Central memory CD8-positive, alpha-beta T cell (primary cell): ENCODE measurements around the gene ABI2.

Experiments
- ATAC-seq: fragments of 150-1000 bp; cut with Tn5 transposase; replicated peaks from 2 replicates; pipeline ENCODE4 v1.10.0; 2022; ENCODE audit warnings: mild to moderate bottlenecking, moderate FRiP score, moderate number of reproducible peaks; ENCODE audit not compliant: poor library complexity, severe bottlenecking; ENCODE audit errors: extremely low read depth
- DNase-seq, 2 donors: peaks; one replicate each; pipeline ENCODE4 v3.0.0; 2021; ENCODE audit warnings: low spot score in 2 of 2
- H3K27ac Mint-ChIP-seq: one replicate; pipeline ENCODE4 v1.8.0; 2022; ENCODE audit warnings: low read depth, mild to moderate bottlenecking, moderate library complexity, mixed read lengths
- H3K27me3 Mint-ChIP-seq: one replicate; pipeline ENCODE4 v1.8.0; 2022; ENCODE audit warnings: mixed read lengths
- H3K36me3 Mint-ChIP-seq: one replicate; pipeline ENCODE4 v1.8.0; 2022; ENCODE audit warnings: mild to moderate bottlenecking, moderate library complexity, mixed read lengths; ENCODE audit not compliant: insufficient read depth
- H3K4me1 Mint-ChIP-seq: one replicate; pipeline ENCODE4 v1.8.0; 2022; ENCODE audit warnings: mixed read lengths
- H3K4me3 Mint-ChIP-seq: one replicate; pipeline ENCODE4 v1.8.0; 2022; ENCODE audit warnings: mild to moderate bottlenecking, moderate library complexity, mixed read lengths
- H3K9me3 Mint-ChIP-seq: one replicate; pipeline ENCODE4 v1.8.0; 2022; ENCODE audit warnings: mixed read lengths

The ABI2 gene

GRCh38 chr2:203442463-203442862, 114.3 kb downstream of the ABI2 start:
- no peak overlapping the region for H3K27ac Mint-ChIP-seq
- no peak overlapping the region for H3K4me3 Mint-ChIP-seq
- H3K9me3 Mint-ChIP-seq, result no peaks in the 10 kb centered on the region
- H3K27me3 Mint-ChIP-seq, result no peaks in the 10 kb centered on the region
- ATAC-seq (no peak), DNase-seq (no peak)
- H3K4me1 Mint-ChIP-seq, result no peaks in the 10 kb centered on the region
- H3K36me3 Mint-ChIP-seq, result no peaks in the 10 kb centered on the region

GRCh38 chr2:203444738-203445137, 116.5 kb downstream of the ABI2 start:
- Mint-ChIP-seq H3K27ac (no peak overlapping the region), H3K4me1 (no peaks in the 10 kb centered on the region)

GRCh38 chr2:203446071-203446481, 117.9 kb downstream of the ABI2 start:
- no peak overlapping the region for H3K4me3 Mint-ChIP-seq
- H3K4me1 Mint-ChIP-seq, result no peaks in the 10 kb centered on the region
- ATAC-seq (no peak), DNase-seq (no peak)
- H3K36me3 Mint-ChIP-seq, result no peaks in the 10 kb centered on the region
- H3K27ac Mint-ChIP-seq, result no peak overlapping the region
- no peaks in the 10 kb centered on the region for H3K27me3 Mint-ChIP-seq
- H3K9me3 Mint-ChIP-seq, result no peaks in the 10 kb centered on the region

More at GRCh38 chr2:203444738-203445137, 116.5 kb downstream of the ABI2 start:
- Mint-ChIP-seq H3K36me3 (no peaks in the 10 kb centered on the region), H3K9me3 (no peaks in the 10 kb centered on the region), H3K4me3 (no peak overlapping the region), H3K27me3 (no peaks in the 10 kb centered on the region)
- DNase-seq (no peak), ATAC-seq (no peak)

- no peaks in the 10 kb centered on the region for H3K27me3 Mint-ChIP-seq
- no peak overlapping the region for H3K4me3 Mint-ChIP-seq
- no peak for ATAC-seq
- H3K4me1 Mint-ChIP-seq, result no peaks in the 10 kb centered on the region
- no peak for DNase-seq
- H3K27ac Mint-ChIP-seq, result no peak overlapping the region
- no peaks in the 10 kb centered on the region for H3K36me3 Mint-ChIP-seq
- no peaks in the 10 kb centered on the region for H3K9me3 Mint-ChIP-seq
Observed at GRCh38 chr2:203446780-203447179, 118.6 kb downstream of the ABI2 start.

- Mint-ChIP-seq H3K9me3 (no peaks in the 10 kb centered on the region), H3K36me3 (no peaks in the 10 kb centered on the region), H3K4me1 (no peaks in the 10 kb centered on the region), H3K27me3 (no peaks in the 10 kb centered on the region), H3K27ac (no peak overlapping the region), H3K4me3 (no peak overlapping the region)
- no peak for ATAC-seq
- no peak for DNase-seq
Observed at GRCh38 chr2:203450561-203450960, 122.4 kb downstream of the ABI2 start.

GRCh38 chr2:203451011-203451410, 122.8 kb downstream of the ABI2 start:
- Mint-ChIP-seq H3K36me3 (no peaks in the 10 kb centered on the region), H3K4me1 (no peaks in the 10 kb centered on the region), H3K9me3 (no peaks in the 10 kb centered on the region), H3K4me3 (no peak overlapping the region), H3K27me3 (no peaks in the 10 kb centered on the region), H3K27ac (no peak overlapping the region)
- DNase-seq (no peak), ATAC-seq (no peak)

GRCh38 chr2:203451689-203452088, 123.5 kb downstream of the ABI2 start:
- no peaks in the 10 kb centered on the region for H3K36me3 Mint-ChIP-seq
- ATAC-seq (no peak), DNase-seq (no peak)
- H3K4me3 Mint-ChIP-seq, result no peak overlapping the region
- no peak overlapping the region for H3K27ac Mint-ChIP-seq
- no peaks in the 10 kb centered on the region for H3K27me3 Mint-ChIP-seq
- H3K4me1 Mint-ChIP-seq, result no peaks in the 10 kb centered on the region
- no peaks in the 10 kb centered on the region for H3K9me3 Mint-ChIP-seq

- ATAC-seq (no peak), DNase-seq (no peak)
- Mint-ChIP-seq H3K27ac (no peak overlapping the region), H3K9me3 (no peaks in the 10 kb centered on the region), H3K4me3 (no peak overlapping the region), H3K27me3 (no peaks in the 10 kb centered on the region), H3K36me3 (no peaks in the 10 kb centered on the region), H3K4me1 (no peaks in the 10 kb centered on the region)
Observed at GRCh38 chr2:203453858-203454451, 125.8 kb downstream of the ABI2 start.

GRCh38 chr2:203455209-203455608, 127.0 kb downstream of the ABI2 start:
- no peak for ATAC-seq
- Mint-ChIP-seq H3K27me3 (no peaks in the 10 kb centered on the region), H3K4me3 (no peak overlapping the region), H3K9me3 (no peaks in the 10 kb centered on the region), H3K27ac (no peak overlapping the region), H3K4me1 (no peaks in the 10 kb centered on the region), H3K36me3 (no peaks in the 10 kb centered on the region)
- DNase-seq, result no peak

GRCh38 chr2:203461746-203462145, 133.6 kb downstream of the ABI2 start:
- Mint-ChIP-seq H3K4me3 (no peak overlapping the region), H3K27ac (no peak overlapping the region), H3K9me3 (no peaks in the 10 kb centered on the region), H3K36me3 (no peaks in the 10 kb centered on the region), H3K27me3 (peaks cover 20% of the 10 kb centered on the region), H3K4me1 (no peaks in the 10 kb centered on the region)
- ATAC-seq, result no peak
- DNase-seq, result no peak

GRCh38 chr2:203462308-203462707, 134.1 kb downstream of the ABI2 start:
- ATAC-seq, result no peak

GRCh38 chr2:203463266-203463678, 135.1 kb downstream of the ABI2 start:
- DNase-seq, result no peak
- H3K27me3 Mint-ChIP-seq, result peaks cover 20% of the 10 kb centered on the region

More at GRCh38 chr2:203462308-203462707, 134.1 kb downstream of the ABI2 start:
- no peaks in the 10 kb centered on the region for H3K36me3 Mint-ChIP-seq
- no peak overlapping the region for H3K27ac Mint-ChIP-seq
- H3K4me3 Mint-ChIP-seq, result no peak overlapping the region
- H3K4me1 Mint-ChIP-seq, result no peaks in the 10 kb centered on the region
- peaks cover 20% of the 10 kb centered on the region for H3K27me3 Mint-ChIP-seq
- no peaks in the 10 kb centered on the region for H3K9me3 Mint-ChIP-seq
- no peak for DNase-seq

GRCh38 chr2:203469546-203469945, 141.4 kb downstream of the ABI2 start:
- DNase-seq, result no peak
- Mint-ChIP-seq H3K4me3 (no peak overlapping the region), H3K27ac (no peak overlapping the region), H3K9me3 (no peaks in the 10 kb centered on the region), H3K27me3 (peaks cover 20% of the 10 kb centered on the region), H3K4me1 (no peaks in the 10 kb centered on the region), H3K36me3 (no peaks in the 10 kb centered on the region)
- no peak for ATAC-seq

More at GRCh38 chr2:203463266-203463678, 135.1 kb downstream of the ABI2 start:
- no peak for ATAC-seq
- H3K27ac Mint-ChIP-seq, result no peak overlapping the region
- H3K4me3 Mint-ChIP-seq, result no peak overlapping the region
- H3K9me3 Mint-ChIP-seq, result no peaks in the 10 kb centered on the region
- no peaks in the 10 kb centered on the region for H3K4me1 Mint-ChIP-seq
- no peaks in the 10 kb centered on the region for H3K36me3 Mint-ChIP-seq
